AG04450 (cell line): ENCODE measurements around the gene PITX1. TPM values are rescaled to one million over a fixed set of nuclear protein-coding genes. Genes with fewer than 3 reads are reported as not detected.

ENCODE experiments used
- CTCF ChIA-PET: fragments of 300-600, 350-600 bp; formaldehyde crosslinking; extraction: SDS; loops from one replicate; lab custom pipeline; 2022; ENCODE audit warnings: antibody characterized with exemption, inconsistent platforms; lab: Charles Lee
- POLR2A ChIA-PET: fragments of 350-600 bp; formaldehyde crosslinking; extraction: SDS; loops from one replicate; lab custom pipeline; 2021; ENCODE audit warnings: antibody characterized with exemption, inconsistent platforms; lab: Yijun Ruan, JAX
- DNase-seq: peaks from one replicate; pipeline ENCODE4 v3.0.0-alpha.2; 2011; ENCODE audit warnings: low read depth, low spot score
- H3K27ac ChIP-seq: one replicate; pipeline ENCODE4 v1.5.1; 2012; ENCODE audit warnings: low read depth, low read length, control low read depth
- H3K27me3 ChIP-seq: one replicate; pipeline ENCODE4 v1.6.0; 2012; ENCODE audit warnings: low read length; ENCODE audit not compliant: control insufficient read depth, insufficient read depth
- H3K4me3 ChIP-seq: 2 replicates; pipeline ENCODE4 v1.5.1; 2011; ENCODE audit warnings: mild to moderate bottlenecking, low read depth, low read length, control low read depth
- H3K9me3 ChIP-seq: 2 replicates; pipeline ENCODE4 v1.5.1; 2012; ENCODE audit warnings: low read length; ENCODE audit not compliant: control insufficient read depth, insufficient read depth
- polyA plus RNA-seq: library from polyadenylated mRNA; depleted of rRNA; stranded (reverse); fragments of >200 nt; gene quantifications from 2 replicates; pipeline ENCODE4 v1.2.3, GENCODE V29; 2011
- TF ChIP-seq, protein P1 (sequence below): IDR thresholded peaks from 2 replicates; pipeline ENCODE4 v1.5.1; 2011; ENCODE audit warnings: low read depth, low read length, control low read depth, inconsistent platforms

Gene PITX1
- polyA plus RNA-seq, 1 experiment, result 72.1 TPM

DNA sequence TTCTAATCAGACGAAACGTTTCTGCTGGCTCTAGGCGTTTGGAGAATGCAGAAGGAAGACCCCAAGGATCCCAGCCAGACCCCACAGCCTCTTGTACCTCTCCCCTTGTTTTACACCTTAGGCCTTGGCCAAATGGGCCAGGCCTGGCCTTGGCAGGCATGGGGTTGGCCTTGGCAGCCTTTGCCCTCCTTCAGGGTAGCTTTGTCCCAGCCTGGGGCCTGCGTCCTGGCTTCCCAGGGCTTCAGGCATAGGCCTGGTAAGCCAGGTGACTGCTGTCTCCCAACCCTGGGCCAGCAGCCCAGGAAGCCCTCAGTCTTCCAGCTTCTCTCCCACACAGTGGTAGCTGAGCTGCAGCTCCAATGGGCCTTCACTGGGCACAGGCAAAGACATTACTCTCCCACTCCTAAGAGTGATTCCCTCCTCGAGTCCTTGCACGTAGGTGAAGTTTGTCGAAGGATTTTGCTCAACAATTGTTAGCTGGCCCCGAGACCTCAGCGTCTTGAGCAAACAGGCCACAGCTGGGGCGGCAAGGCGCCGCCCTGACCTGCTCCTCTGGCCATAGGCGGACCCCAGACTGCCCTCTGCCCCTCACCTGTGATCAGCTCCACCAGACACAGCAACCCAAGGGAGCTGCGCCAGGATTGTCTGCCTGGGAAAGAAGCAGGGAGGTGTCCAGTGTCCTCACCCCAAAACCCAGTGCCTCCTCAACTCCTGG lies 1.1 kb upstream of the PITX1 start:
- ChIA-PET POLR2A (interaction anchor here (0.7 to 2.0 kb wide), 2 partner anchors 11 to 104 kb away, joined by 3 to 7 read pairs; no protein-coding TSS in a partner anchor), CTCF (interaction anchor here (0.8 to 1.2 kb wide), 2 partner anchors 155 to 157 kb away, joined by 3 read pairs; no protein-coding TSS in a partner anchor)
- DNase-seq, result no peak

DNA sequence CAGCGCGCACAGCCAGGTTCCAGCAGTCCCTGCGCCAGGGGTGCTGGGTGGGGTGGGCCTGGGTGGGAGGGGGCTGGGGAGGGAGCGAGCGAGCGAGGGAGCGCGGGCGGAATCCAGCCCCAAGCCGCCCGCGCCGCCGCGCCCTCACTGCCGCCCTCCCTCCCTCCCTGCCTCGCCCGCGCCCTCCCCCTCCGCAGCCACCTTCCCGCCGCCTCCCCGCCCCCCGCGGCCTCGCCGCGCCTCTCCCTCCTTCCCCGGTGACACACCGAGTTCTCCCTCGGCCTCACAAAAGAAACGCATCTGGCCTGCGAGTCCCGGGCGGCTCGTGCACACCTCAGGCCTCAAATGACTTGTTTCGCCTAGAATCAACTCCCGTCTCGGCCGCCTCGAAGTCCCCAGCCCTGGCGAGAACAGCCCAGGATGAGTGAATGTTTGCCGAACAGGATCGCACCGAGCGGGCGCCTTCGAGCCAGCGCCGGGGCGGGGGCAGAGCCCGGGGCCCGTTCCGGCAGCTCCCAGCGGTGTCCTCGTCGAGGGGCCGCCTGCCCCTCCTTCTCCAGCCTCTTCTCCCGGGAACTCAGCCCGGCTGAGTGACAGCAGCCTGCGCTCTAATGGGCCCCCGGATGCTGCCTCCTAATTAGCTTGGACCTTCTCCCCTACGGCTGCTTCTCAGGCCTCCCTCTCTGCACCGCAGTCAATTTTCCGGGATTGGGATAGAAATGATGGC lies 371 bp upstream of the PITX1 start:
- Histone ChIP-seq H3K27ac (peak overlapping the region; percentile 80), H3K9me3 (peaks cover 25% of the 10 kb centered on the region; the same call in 1 of the 2 replicates), H3K4me3 (peak overlapping the region; percentile 89), H3K27me3 (peaks cover 31% of the 10 kb centered on the region)
- ChIA-PET POLR2A (interaction anchor here (0.7 to 2.0 kb wide), 2 partner anchors 10 to 105 kb away, joined by 3 to 7 read pairs; no protein-coding TSS in a partner anchor), CTCF (no interaction called here)
- DNase-seq, result peak; percentile 53
- TF ChIP-seq, protein P1, sequence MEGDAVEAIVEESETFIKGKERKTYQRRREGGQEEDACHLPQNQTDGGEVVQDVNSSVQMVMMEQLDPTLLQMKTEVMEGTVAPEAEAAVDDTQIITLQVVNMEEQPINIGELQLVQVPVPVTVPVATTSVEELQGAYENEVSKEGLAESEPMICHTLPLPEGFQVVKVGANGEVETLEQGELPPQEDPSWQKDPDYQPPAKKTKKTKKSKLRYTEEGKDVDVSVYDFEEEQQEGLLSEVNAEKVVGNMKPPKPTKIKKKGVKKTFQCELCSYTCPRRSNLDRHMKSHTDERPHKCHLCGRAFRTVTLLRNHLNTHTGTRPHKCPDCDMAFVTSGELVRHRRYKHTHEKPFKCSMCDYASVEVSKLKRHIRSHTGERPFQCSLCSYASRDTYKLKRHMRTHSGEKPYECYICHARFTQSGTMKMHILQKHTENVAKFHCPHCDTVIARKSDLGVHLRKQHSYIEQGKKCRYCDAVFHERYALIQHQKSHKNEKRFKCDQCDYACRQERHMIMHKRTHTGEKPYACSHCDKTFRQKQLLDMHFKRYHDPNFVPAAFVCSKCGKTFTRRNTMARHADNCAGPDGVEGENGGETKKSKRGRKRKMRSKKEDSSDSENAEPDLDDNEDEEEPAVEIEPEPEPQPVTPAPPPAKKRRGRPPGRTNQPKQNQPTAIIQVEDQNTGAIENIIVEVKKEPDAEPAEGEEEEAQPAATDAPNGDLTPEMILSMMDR, result no peak

More for the DNA sequence above, 1.1 kb upstream of the PITX1 start:
- H3K27ac ChIP-seq, result peak overlapping the region; percentile 80
- TF ChIP-seq, protein P1, result no peak
- H3K9me3 ChIP-seq, result peaks cover 27% of the 10 kb centered on the region; the same call in 1 of the 2 replicates
- peak overlapping the region; percentile 89 for H3K4me3 ChIP-seq
- peaks cover 37% of the 10 kb centered on the region for H3K27me3 ChIP-seq

DNA sequence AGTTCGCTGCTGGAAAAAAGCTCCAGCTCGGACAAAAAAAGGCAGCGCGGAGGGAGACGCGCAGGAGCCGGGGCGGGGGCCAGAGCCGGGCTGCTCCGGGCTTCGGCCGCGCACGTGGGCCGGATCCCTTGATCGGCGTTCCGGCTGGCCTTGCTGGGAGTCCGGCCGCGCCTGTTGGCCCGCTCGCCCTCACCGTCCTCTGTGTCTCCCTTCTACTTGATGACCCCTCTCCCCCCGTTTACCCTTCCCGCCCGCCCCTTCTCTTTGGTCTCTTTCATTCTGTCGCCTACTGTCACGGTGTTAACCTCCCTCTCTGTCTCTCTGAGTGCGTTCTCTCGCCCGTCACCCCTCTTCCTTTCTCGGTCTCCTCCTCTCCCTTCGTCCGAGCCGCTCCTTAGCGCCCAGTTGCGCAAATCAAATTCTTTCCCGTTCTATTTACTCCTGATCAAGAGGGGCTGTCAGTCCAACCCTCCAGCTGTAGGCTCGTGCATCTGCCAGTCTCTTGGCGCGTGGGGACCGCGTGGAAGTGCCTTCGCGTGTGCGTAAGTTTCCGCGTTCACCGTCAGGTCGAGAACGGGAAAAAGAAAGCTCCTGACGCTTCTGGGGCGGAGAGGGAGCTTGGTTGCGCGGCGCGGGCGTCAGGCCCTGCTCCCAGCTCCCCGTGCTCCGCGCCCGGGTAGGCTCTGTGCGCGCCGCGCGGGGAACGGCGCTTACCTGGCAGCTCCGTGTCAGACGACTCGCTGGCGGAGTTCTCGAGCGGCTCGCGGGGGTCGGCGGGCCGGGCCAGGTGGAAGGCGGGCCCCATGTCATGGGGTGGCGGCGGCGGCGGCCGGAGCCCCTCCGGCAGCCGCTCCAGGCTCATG lies 798 bp downstream of the PITX1 start:
- Histone ChIP-seq H3K27ac (peak overlapping the region; percentile 61), H3K4me3 (peak overlapping the region; percentile 89), H3K9me3 (peaks cover 24% of the 10 kb centered on the region), H3K27me3 (peaks cover 25% of the 10 kb centered on the region)
- peak; percentile 10 for DNase-seq
- TF ChIP-seq, protein P1, result no peak
- CTCF ChIA-PET, result interaction anchor here (0.6 kb wide), 1 partner anchor 156 kb away, joined by 3 read pairs; no protein-coding TSS in a partner anchor
- POLR2A ChIA-PET, result interaction anchor here (0.6 to 2.9 kb wide), 8 partner anchors 9 to 231 kb away, joined by 3 to 27 read pairs (median 4); partner anchors contain the start of gene PCBD2

DNA sequence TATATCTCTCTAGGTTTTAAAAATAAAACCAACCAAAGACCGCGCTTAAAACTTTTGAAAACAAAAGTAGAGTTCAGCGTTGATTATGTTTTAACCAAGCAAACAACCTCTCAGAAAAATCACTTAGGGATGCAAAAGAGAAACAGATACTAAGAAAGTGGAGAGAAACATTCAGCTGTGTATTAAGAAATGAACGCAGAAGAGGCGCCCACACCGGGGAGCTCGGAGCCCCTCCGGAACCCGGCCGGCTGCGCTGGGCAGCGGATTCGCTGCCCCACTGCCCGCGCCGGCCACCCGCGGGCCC lies 1.4 kb downstream of the PITX1 start:
- CTCF ChIA-PET, result no interaction called here
- Histone ChIP-seq H3K4me3 (peak overlapping the region; percentile 89), H3K27me3 (peaks cover 19% of the 10 kb centered on the region), H3K9me3 (peaks cover 25% of the 10 kb centered on the region), H3K27ac (no peak overlapping the region)
- no peak for DNase-seq
- TF ChIP-seq, protein P1, result no peak
- POLR2A ChIA-PET, result interaction anchor here (0.6 to 2.9 kb wide), 6 partner anchors 10 to 213 kb away, joined by 3 to 27 read pairs (median 4); partner anchors contain the start of gene PCBD2
